BE2C (cell line): ENCODE measurements around the gene RASSF4.

Experiments used
- DNase-seq: peaks from one replicate; pipeline ENCODE4 v3.0.0-alpha.2; 2020
- H3K27me3 ChIP-seq: fragments of 250-450 bp; sonication (Bioruptor Pico); 2 replicates; pipeline ENCODE4 v1.5.1; 2020; ENCODE audit warnings: mild to moderate bottlenecking
- H3K36me3 ChIP-seq: fragments of 250-450 bp; sonication (Bioruptor Pico); 2 replicates; pipeline ENCODE4 v1.5.1; 2020; ENCODE audit warnings: mild to moderate bottlenecking
- H3K4me1 ChIP-seq: fragments of 250-450 bp; sonication (Bioruptor Pico); 2 replicates; pipeline ENCODE4 v1.5.1; 2020
- H3K4me3 ChIP-seq: 2 replicates; pipeline ENCODE4 v1.5.1; 2011; ENCODE audit warnings: low read depth, low read length
- H3K9me3 ChIP-seq: fragments of 250-450 bp; sonication (Bioruptor Pico); 2 replicates; pipeline ENCODE4 v1.5.1; 2020
- CTCF ChIP-seq: IDR thresholded peaks from 2 replicates; pipeline ENCODE4 v1.5.1; 2012; ENCODE audit warnings: mild to moderate bottlenecking, low read depth, low read length

Gene RASSF4

GRCh38 chr10:44984671-44985101 is 25.1 kb downstream of the RASSF4 start:
- no peaks in the 10 kb centered on the region for H3K9me3 ChIP-seq
- no peaks in the 10 kb centered on the region for H3K36me3 ChIP-seq
- no peaks in the 10 kb centered on the region for H3K27me3 ChIP-seq
- no peak overlapping the region for H3K4me3 ChIP-seq
- no peak for TF ChIP-seq CTCF
- no peak for DNase-seq
- H3K4me1 ChIP-seq: no peaks in the 10 kb centered on the region

- no peak for TF ChIP-seq CTCF
- Histone ChIP-seq H3K4me3 (no peak overlapping the region), H3K36me3 (no peaks in the 10 kb centered on the region), H3K27me3 (no peaks in the 10 kb centered on the region), H3K9me3 (no peaks in the 10 kb centered on the region), H3K4me1 (no peaks in the 10 kb centered on the region)
- no peak for DNase-seq
Observed at GRCh38 chr10:44985175-44985681, 25.6 kb downstream of the RASSF4 start.

GRCh38 chr10:44986179-44986578 is 26.6 kb downstream of the RASSF4 start:
- H3K4me1 ChIP-seq: no peaks in the 10 kb centered on the region
- no peak for DNase-seq
- no peaks in the 10 kb centered on the region for H3K9me3 ChIP-seq
- TF ChIP-seq CTCF: no peak
- no peak overlapping the region for H3K4me3 ChIP-seq
- H3K36me3 ChIP-seq: no peaks in the 10 kb centered on the region
- H3K27me3 ChIP-seq: no peaks in the 10 kb centered on the region

- no peak for DNase-seq
- Histone ChIP-seq H3K27me3 (no peaks in the 10 kb centered on the region), H3K36me3 (no peaks in the 10 kb centered on the region), H3K4me3 (no peak overlapping the region), H3K4me1 (no peaks in the 10 kb centered on the region), H3K9me3 (no peaks in the 10 kb centered on the region)
- TF ChIP-seq CTCF: no peak
Observed at GRCh38 chr10:44986670-44987069, 27.1 kb downstream of the RASSF4 start.

GRCh38 chr10:44988957-44989585 is 29.5 kb downstream of the RASSF4 start:
- H3K9me3 ChIP-seq: no peaks in the 10 kb centered on the region
- no peaks in the 10 kb centered on the region for H3K36me3 ChIP-seq
- no peak for TF ChIP-seq CTCF
- H3K4me1 ChIP-seq: no peaks in the 10 kb centered on the region
- no peak overlapping the region for H3K4me3 ChIP-seq
- no peak for DNase-seq
- H3K27me3 ChIP-seq: no peaks in the 10 kb centered on the region

- Histone ChIP-seq H3K9me3 (no peaks in the 10 kb centered on the region), H3K4me1 (no peaks in the 10 kb centered on the region), H3K4me3 (no peak overlapping the region), H3K27me3 (no peaks in the 10 kb centered on the region), H3K36me3 (no peaks in the 10 kb centered on the region)
- no peak for TF ChIP-seq CTCF
- no peak for DNase-seq
Observed at GRCh38 chr10:44989597-44990301, 30.1 kb downstream of the RASSF4 start.
